ENCODE data around the gene MPZL2.

The MPZL2 gene

GRCh38 chr11:118221419-118221818 lies 42.7 kb downstream of the MPZL2 start:
- Histone ChIP-seq H3K27ac (ENCODE audit: poor library complexity, severe bottlenecking) (no peak overlapping the region), H3K9me3 (ENCODE audit: severe bottlenecking) (no peaks in the 10 kb centered on the region), H3K36me3 (ENCODE audit: low read depth) (no peaks in the 10 kb centered on the region), H3K27me3 (ENCODE audit: insufficient read depth, poor library complexity, severe bottlenecking) (no peaks in the 10 kb centered on the region), H3K4me3 (ENCODE audit: severe bottlenecking) (no peak overlapping the region), H3K4me1 (ENCODE audit: insufficient read depth, poor library complexity, severe bottlenecking) (no peaks in the 10 kb centered on the region)
- no peak for DNase-seq (ENCODE audit: low spot score)
- ATAC-seq (ENCODE audit: low read depth), result no peak
- TF ChIP-seq, protein P1, sequence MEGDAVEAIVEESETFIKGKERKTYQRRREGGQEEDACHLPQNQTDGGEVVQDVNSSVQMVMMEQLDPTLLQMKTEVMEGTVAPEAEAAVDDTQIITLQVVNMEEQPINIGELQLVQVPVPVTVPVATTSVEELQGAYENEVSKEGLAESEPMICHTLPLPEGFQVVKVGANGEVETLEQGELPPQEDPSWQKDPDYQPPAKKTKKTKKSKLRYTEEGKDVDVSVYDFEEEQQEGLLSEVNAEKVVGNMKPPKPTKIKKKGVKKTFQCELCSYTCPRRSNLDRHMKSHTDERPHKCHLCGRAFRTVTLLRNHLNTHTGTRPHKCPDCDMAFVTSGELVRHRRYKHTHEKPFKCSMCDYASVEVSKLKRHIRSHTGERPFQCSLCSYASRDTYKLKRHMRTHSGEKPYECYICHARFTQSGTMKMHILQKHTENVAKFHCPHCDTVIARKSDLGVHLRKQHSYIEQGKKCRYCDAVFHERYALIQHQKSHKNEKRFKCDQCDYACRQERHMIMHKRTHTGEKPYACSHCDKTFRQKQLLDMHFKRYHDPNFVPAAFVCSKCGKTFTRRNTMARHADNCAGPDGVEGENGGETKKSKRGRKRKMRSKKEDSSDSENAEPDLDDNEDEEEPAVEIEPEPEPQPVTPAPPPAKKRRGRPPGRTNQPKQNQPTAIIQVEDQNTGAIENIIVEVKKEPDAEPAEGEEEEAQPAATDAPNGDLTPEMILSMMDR (IDR thresholded peaks at IDR 0.05; ENCODE audit: poor library complexity, severe bottlenecking), result no peak

- no peak overlapping the region for H3K4me3 ChIP-seq (ENCODE audit: severe bottlenecking)
- no peaks in the 10 kb centered on the region for H3K36me3 ChIP-seq (ENCODE audit: low read depth)
- DNase-seq (ENCODE audit: low spot score), result no peak
- no peaks in the 10 kb centered on the region for H3K27me3 ChIP-seq (ENCODE audit: insufficient read depth, poor library complexity, severe bottlenecking)
- ATAC-seq (ENCODE audit: low read depth), result no peak
- TF ChIP-seq, protein P1 (IDR thresholded peaks at IDR 0.05; ENCODE audit: poor library complexity, severe bottlenecking), result no peak
- no peaks in the 10 kb centered on the region for H3K9me3 ChIP-seq (ENCODE audit: severe bottlenecking)
- H3K4me1 ChIP-seq (ENCODE audit: insufficient read depth, poor library complexity, severe bottlenecking), result no peaks in the 10 kb centered on the region
- no peak overlapping the region for H3K27ac ChIP-seq (ENCODE audit: poor library complexity, severe bottlenecking)
Observed at GRCh38 chr11:118219732-118220131, 44.4 kb downstream of the MPZL2 start.

DNA sequence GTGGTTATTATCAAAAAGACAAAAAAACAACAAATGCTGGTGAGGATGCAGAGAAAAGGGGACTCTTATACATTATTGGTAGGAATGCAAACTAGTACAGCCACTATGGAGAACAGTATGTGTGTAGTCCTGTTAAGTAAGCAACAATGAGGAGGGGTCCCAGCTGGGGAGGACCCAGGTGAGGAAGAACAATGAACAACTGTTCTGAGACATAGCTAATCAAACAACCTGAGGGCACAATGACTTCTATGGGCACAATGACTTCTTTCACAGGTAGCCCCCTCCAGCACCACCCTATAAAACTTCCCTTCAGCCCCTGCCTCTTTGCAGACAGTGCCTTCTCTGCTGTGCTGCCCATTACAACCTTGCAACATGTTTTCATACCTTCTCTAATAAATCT lies 44.9 kb downstream of the MPZL2 start:
- H3K9me3 ChIP-seq (ENCODE audit: severe bottlenecking), result no peaks in the 10 kb centered on the region
- DNase-seq (ENCODE audit: low spot score) (no peak), ATAC-seq (ENCODE audit: low read depth) (no peak)
- no peaks in the 10 kb centered on the region for H3K27me3 ChIP-seq (ENCODE audit: insufficient read depth, poor library complexity, severe bottlenecking)
- no peak overlapping the region for H3K4me3 ChIP-seq (ENCODE audit: severe bottlenecking)
- no peaks in the 10 kb centered on the region for H3K4me1 ChIP-seq (ENCODE audit: insufficient read depth, poor library complexity, severe bottlenecking)
- H3K36me3 ChIP-seq (ENCODE audit: low read depth), result no peaks in the 10 kb centered on the region
- TF ChIP-seq, protein P1 (IDR thresholded peaks at IDR 0.05; ENCODE audit: poor library complexity, severe bottlenecking), result no peak
- H3K27ac ChIP-seq (ENCODE audit: poor library complexity, severe bottlenecking), result no peak overlapping the region

DNA sequence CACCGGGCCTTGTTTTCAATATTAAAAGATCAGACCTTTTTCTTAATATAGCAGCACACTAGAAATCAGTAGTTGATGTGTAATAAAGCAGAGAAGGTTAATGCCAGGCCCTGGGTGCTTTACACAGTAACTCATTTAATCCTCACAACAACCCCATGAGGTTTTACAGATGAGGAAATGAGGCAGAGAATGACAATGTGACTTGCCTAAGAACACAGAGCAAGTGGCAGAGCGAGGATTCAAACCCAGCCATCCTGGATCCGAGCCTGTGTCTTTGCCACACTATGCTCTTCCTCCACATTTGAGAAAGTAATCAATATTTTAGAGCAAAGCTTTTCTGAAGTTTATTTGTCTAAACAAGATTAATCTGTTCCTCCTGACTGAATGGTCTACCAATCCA lies 46.5 kb downstream of the MPZL2 start:
- Histone ChIP-seq H3K4me1 (ENCODE audit: insufficient read depth, poor library complexity, severe bottlenecking) (no peaks in the 10 kb centered on the region), H3K27me3 (ENCODE audit: insufficient read depth, poor library complexity, severe bottlenecking) (no peaks in the 10 kb centered on the region), H3K27ac (ENCODE audit: poor library complexity, severe bottlenecking) (no peak overlapping the region), H3K36me3 (ENCODE audit: low read depth) (no peaks in the 10 kb centered on the region), H3K9me3 (ENCODE audit: severe bottlenecking) (no peaks in the 10 kb centered on the region), H3K4me3 (ENCODE audit: severe bottlenecking) (no peak overlapping the region)
- ATAC-seq (ENCODE audit: low read depth) (no peak), DNase-seq (ENCODE audit: low spot score) (no peak)
- TF ChIP-seq, protein P1 (IDR thresholded peaks at IDR 0.05; ENCODE audit: poor library complexity, severe bottlenecking), result no peak

- Histone ChIP-seq H3K4me3 (ENCODE audit: severe bottlenecking) (no peak overlapping the region), H3K9me3 (ENCODE audit: severe bottlenecking) (no peaks in the 10 kb centered on the region), H3K27ac (ENCODE audit: poor library complexity, severe bottlenecking) (no peak overlapping the region), H3K36me3 (ENCODE audit: low read depth) (no peaks in the 10 kb centered on the region), H3K27me3 (ENCODE audit: insufficient read depth, poor library complexity, severe bottlenecking) (no peaks in the 10 kb centered on the region), H3K4me1 (ENCODE audit: insufficient read depth, poor library complexity, severe bottlenecking) (no peaks in the 10 kb centered on the region)
- TF ChIP-seq, protein P1 (IDR thresholded peaks at IDR 0.05; ENCODE audit: poor library complexity, severe bottlenecking), result no peak
- ATAC-seq (ENCODE audit: low read depth) (no peak), DNase-seq (ENCODE audit: low spot score) (no peak)
Observed at GRCh38 chr11:118216621-118217481, 47.2 kb downstream of the MPZL2 start.

All from RWPE2 (cell line).